Activated T-helper 1 cell treated with anti-CD3 and anti-CD28 coated beads, Interleukin-2, amount 50 U/mL, for 16 hours (primary cell): Measurements from ENCODE around the gene ATP1A3.
"Not testable (repeated sequence)": the region's sequence is repeated elsewhere in the genome, so short reads cannot be mapped to it uniquely, and the experiment has no call there.

Experiments used
- DNase-seq, 2 donors: peaks; one replicate each; pipeline ENCODE4 v3.0.0-alpha.2; 2020; ENCODE audit warnings: low read depth in 1 of 2, low spot score in 1 of 2

The ATP1A3 gene

DNA sequence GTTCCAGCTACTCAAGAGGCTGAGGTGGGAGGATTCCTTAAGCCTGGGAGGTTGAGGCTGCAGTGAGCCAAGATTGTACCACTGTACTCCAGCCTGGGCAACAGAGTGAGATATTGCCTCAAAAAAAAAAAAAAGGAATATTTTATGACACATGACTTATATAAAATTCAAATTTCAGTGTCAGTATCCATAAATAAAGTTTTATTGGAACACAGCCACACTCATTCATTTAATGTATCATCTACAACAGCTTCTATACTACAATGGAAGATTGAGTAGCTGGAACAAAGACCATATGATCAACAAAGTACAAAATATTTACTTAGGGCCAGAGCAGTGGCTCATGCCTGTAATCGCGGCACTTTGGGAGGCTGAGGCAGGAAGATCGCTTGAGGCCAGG is 18.7 kb upstream of the ATP1A3 start:
- not testable (repeated sequence) for DNase-seq

DNA sequence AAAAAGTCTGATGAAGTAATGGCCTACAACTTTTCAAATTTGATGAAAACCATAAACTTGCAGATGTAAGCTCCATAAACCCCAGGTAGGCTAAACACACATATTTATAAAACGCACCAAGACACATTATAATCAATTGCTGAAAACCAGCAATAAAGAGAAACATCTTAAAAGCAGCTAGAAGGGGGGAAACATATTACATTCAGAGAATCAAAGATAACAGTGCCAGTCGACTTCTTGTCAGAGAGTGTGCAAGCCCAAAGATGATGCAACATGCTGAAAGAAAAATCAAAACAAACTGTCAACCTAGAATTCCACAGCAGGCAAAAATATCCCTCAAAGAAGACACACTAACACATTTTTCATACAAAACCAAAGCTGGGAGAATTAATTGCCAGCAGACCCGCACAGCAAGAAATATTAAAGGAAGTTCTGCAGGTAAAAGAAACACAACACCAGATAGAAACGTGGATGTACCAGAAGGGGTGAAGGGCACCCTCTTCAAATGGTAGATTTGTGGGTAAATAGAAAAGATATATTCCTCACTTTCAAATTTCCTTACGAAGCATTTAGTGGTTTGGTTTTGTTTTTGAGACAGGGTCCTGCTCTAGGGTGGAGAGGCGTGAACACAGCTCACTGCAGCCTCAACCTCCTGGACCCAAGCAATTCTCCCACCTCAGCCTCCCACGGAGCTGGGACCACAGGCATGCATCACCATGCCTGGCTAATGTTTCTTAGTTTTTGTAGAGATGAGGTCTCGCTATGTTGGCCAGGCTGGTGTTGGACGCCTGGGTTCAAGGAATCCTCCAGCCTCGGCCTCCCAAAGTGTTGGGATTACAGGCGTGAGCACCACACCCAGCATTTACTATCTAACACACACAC is 16.5 kb upstream of the ATP1A3 start:
- DNase-seq = no peak

DNA sequence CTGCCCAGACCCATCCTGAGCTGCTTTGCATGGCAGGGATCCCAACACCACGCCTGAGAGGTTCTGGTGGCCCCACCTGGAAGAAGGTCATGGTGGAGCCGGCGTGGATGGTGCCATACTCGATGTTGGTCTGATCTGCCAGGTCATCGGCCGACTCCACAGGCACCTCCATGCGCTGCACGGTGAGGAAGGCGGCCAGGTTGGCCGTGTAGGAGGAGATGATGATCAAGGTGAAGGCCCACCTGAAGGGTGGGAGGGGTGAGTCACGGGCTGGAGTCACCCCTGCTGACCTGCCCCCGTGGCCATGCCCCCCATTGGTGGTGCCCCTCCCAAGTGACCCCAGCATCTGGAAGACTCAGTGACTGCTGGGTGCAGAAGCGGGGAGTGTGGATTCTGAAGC is 12.5 kb upstream of the ATP1A3 start:
- no peak for DNase-seq

DNA sequence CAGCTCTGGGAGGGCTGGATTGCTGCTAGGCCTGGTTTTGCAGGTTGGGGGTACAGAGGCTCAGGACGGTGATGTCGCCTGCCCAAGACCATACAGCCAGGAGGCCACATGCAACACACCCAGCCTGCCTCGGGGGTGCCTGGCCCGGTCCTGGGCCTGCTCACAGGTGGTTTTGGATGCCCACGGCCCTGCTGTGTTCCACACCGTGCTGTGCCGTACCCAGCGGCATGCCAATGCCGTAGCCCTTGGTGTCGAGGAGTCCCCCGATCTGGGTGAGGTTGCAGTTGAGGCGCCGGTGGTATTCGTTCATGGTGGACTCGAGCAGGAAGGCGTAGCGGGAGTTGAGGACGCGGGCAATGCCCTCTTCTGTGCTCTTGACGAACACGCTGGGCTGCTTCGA is 11.5 kb upstream of the ATP1A3 start:
- no peak for DNase-seq

DNA sequence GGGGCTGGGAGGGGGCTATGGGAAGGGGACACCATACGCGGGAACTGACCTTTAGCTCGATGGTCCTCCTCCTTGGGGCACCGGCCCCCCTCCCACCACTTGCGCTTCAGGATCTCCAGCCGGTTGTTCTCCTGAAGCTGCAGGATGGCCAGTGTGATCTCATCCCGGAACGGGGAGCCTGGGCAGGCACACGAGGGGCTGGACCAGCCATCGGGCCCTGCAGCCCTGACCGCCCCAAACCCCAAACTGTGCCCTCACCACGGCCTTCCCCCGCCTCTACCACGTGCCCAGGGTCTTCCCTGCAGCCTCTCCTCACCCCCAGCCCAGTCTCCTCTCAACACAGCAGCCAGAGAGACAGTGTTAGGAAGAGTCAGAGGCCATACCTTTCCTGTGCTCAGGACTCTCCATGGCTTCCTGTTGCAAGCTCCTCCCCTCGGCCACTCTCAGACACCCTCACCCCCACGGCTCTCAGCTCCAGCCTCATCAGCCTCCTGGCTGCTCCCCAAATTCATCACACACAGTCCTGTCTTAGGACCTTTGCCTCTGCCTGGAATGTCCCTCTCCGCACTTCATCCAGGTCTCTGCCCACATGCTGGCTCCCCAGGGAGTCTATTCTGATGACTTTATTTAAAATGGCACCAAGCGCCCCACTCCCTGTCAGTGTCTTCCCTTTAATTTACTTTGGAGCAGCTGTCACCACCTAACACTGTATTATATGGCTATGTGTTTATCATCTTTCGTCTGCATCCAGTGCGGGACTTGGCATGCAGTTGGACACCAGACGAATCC is 9.7 kb upstream of the ATP1A3 start:
- no peak for DNase-seq

DNA sequence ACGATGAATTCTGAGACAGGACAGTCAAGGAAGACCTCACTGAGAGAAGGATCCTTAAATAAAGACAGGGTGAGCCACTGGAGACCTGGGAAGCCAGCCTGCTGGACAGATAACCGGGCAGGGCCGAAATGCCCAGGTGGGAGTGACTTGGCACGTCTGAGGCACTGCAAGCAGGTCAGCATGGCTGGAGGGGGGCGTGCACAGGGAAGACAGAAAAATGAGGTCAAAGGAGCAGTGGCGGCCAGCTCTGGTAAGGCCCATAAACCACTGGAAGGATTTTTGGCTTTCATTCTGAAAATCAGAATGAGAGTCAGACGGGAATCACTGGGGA is 5.8 kb upstream of the ATP1A3 start:
- DNase-seq = no peak

DNA sequence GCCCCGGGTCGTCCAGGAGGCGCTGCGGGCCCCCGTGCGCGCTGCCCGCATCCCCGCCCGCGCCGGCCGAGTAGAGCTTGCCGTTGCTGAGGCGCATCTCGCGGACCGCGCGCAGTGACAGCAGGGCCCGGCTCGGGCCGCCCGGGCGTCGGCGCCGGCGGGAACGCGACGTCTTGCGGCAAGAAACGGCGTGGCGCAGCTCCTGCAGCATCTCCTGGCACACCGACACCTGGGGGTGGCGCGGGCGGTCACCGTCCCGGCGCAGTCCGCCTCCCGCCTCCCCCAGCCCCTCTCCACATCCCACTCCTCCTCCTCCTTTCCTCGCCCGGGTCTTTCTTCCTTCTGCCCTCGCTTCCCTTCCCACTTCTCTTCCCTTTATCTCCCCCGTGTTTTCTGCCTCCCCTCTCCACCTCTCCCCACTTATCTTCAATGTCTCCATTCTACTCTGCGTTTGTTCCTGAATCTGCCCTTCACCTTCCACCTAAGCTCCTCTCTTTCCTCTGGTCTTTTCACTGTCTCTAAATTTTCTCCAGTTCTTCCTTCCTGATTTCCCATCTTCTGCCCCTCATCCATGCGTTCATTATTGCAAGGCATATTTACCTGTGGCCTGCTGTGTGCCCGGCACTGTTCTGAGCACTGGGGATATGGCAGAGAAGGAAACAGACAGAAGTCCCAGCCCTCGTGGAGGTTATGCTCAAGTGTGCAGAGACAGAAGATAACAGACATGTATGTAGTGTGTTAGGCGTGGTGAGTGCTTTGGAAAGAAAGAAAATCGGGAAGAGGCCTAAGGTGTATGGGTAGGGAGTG is 5.2 kb upstream of the ATP1A3 start:
- DNase-seq = no peak

DNA sequence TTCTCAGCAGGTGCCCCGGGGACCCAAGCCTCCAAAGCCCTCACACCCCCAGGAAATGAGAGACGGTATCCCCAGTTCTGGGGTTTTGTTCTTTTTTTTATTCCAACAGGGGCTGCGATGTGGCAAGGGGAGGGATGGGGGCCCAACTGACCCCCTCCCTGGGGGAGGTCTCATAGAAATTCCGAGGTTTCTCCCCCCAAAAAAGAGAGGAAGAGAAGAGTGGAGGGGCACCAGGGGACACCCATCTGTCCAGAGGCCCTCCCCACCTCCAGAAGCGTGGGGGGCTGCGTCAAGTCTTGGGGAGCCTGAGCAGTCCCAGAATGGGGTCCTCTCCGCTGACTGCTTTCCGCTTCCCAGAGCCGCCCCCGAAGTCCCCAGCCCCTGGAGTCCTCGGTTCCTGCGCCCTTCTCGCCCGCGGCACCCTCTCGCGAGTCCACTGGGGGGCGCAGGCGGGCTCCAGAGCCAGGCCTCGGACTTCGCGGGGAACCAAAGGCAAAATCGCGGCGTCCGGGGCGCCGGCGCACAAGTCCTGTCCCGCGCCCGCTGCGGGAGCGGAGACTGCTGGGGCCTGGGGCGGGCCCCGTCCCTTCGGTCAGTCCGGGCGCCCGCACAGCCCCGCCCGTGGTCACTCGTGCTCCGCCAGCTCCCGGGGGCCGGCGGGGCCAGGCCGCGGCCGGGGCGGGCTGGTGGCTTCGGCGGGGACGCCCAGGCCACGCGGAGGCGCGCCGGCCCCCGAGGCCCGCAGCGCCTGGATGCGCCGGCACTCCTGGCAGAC is 4.4 kb upstream of the ATP1A3 start:
- no peak for DNase-seq

DNA sequence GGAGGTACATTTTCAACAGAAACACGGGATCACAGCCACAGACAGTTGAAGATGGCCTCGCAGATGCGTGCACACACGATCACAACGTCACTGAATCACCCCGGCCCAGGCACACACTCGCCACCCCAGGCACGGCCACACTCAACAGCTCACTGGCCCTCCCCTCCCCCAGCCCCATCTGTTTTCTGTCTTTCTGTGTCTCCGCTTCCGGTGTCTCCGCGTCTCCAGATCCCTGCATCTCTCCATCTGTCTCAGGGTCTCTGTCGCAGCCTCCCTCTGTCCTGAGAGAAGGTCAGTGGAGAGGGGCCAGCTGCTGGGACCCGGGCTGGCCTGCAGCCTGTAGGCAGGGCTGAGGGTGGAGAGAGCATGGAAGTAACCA is 3.8 kb upstream of the ATP1A3 start:
- DNase-seq = no peak

DNA sequence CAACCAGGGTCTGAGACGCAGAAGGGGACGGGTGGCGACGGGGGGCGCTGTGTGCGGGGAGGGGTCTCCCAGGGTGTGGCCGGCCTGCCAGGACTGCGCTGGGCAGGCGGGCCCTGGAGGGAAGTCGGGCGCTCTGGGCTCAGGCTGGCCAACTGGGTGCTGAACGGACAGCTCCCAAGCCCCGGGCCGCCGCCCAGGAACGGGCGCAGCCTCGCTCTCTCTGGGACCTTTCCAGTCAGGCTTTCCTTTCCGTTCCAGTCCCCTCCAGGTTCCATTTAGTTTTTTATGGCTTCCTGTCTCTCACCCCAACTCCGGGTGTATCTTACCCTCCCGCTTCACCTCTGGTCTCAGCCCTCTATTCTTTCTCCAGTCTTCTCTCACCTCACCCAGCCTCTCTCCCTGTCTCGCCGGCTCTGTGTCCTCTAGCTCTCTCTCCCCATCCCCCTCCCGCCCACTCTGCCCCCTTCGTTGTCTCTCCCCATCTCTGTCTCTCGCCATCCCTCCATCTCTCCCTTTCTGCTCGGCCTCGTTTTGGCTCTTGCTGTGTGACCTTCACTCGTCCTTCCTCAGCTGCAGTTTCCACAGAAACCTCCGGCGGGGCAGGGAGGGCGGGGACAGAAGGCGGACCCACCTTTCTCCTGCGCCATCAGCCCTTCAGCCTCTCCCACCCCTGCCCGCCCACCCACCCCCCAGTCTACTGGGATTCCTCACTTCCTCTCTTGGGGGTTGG is 3.3 kb upstream of the ATP1A3 start:
- no peak for DNase-seq

DNA sequence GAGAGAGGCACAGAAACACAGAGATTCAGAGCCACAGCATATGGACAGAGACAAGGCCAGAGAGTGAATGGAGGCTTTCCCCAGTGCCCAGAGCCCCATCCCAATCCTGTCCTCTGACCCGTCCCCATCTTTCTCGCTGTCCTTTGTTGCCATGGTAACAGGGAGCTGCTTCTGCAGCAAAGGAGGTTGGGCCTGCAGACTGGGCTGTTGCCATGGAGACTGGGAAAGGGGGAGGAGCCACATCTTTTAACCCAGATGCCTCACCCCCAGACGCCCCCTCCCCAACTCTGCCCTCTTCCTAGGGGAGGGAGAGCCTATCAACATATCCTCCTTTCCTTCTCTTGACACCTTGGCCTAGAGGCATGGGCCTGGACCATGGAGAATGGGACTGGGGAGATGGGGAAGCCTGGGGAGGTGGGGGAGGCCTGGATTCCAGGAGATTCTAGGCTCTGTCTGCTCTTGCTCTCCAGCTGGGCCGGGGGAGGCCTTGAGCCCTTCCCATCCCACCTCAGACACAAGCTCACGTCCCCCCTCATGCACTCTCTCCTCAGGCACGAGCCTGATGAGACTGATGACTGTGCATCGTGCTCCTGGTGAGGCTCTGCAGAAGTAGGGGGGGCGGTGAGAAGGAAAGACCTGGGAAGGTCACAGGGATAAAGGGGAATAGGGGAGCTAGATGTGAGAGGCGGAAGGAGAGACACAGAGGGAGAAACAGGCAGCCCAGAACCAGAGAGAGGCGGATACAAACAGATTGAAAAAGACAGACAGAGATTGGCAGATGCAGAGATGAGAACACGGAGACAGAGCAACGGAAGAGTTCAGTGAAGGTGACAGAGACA is 2.1 kb upstream of the ATP1A3 start:
- no peak for DNase-seq

DNA sequence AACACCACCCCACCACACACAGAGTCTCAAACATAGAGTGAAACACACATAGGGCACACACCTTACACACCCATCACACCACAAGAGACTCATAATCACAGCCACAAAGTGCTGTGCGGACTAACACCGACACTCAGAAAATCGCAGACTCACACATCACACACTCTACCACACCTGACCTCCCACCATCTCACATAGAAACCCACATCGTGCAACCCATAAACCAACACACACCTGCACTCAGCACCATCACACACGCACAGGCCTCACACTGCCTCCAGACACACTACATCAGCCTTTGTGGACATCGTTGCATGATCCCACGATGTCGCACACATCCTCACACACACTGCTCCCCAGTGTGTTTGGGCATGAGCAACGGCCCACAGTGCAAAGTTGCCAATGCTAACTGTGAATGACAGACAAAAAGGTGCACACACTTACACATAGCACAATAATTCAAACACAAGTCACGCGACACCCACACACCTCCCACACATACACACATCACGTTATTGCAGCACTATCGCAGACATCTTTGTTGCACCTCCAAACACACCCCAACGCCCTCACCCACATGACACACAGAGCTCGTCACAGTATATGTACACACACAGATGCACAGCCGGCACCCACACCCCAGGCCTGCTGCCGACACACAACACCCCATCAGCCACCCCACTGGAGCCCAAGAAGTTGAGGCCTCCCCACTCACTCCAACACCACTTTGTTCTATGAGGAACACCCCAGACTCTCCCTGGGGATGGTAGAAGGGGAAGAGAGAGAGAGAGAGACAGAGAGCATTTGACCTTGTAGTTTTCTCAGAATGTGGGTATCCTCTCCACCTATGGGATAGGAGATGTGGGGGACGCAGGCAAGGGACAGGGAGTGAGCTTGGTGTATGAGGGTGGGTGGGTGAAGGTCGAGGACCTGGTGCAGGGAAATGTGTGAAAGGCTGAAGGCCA is 1.2 kb upstream of the ATP1A3 start:
- no peak for DNase-seq

DNA sequence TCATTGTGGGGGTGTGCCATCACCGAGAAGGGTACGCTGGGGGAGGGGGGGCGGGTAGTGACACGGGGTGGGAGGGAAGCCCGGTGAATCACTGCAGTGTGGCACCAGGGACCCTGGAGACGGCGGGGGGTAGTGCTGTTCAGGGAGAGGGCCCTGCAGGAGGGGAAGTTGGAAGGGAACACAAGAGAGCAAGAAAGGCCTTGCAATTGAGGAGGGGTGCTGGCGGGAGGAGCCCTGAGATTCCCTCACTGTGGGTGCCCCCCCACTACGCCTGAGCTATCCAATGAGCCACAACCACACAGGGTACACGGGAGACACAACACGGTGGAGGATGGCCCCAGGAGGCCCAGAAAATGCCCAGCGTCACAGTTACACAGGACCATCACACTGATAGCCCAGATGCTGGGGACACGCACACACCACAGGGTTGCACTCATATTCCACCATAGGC is 516 bp upstream of the ATP1A3 start:
- no peak for DNase-seq

DNA sequence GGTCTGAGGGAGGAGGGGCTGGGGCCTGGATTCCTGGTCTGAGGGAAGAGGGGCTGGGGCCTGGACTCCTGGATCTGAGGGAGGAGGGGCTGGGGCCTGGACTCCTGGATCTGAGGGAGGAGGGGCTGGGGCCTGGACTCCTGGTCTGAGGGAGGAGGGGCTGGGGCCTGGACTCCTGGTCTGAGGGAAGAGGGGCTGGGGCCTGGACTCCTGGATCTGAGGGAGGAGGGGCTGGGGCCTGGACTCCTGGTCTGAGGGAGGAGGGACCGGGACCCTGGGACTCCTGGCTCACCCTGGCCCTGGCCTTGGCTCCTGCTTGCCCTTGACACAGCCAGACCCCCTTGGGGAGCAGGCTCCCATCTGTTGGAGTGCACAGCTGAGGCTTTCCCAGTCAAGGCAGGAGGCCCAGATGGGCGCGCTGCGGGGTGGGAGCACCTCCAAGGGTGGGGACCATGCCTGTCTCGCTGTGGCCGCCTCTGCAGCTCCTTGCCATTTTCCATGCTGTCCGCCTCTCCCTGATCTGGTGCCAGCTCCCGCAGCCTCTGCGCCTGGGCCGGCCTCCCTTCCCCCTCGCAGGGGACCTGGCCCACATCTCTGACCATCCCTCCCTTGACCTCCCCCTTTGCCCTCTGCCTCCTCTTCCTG is 2.0 kb downstream of the ATP1A3 start:
- not testable (repeated sequence) for DNase-seq

DNA sequence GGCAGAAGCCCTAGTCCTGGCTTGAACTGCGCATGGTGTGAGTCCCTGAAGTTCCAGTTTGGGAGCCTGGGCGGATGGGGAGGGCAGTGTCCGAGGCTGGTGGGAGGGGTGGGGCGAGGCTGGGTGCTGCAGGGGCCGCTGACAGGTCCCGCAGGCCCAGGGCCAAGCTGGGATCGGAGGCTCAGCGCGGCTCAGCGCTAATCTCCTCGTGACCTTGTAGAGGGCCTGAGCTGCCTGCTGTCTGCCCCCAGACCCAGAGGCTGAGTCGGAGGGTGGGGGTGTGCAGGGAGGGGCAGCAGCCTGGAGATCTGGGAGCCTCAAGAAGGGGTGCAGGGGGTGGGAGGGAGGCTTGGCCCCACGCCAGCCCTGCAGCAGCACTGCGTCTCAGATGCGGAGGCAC is 3.0 kb downstream of the ATP1A3 start:
- no peak for DNase-seq

DNA sequence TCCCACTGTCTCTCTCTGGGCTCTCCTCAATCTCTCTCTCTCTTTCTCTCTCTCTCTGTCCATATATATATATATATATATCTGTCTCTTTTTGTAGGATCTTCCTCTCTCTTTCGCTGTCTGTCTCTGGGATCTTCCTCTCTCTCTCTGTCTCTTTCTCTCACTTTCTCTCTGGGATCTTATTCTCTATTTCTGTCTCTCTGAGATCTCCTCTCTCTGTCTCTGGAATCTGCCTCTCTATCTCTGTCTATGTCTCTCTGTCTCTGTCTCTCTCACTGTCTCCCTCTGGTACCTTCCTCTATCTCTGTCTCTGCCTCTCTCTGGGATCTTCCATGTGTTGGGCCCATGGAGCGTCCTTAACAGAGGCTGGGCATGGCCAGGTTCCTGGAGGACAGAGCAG is 3.4 kb downstream of the ATP1A3 start:
- no peak for DNase-seq

DNA sequence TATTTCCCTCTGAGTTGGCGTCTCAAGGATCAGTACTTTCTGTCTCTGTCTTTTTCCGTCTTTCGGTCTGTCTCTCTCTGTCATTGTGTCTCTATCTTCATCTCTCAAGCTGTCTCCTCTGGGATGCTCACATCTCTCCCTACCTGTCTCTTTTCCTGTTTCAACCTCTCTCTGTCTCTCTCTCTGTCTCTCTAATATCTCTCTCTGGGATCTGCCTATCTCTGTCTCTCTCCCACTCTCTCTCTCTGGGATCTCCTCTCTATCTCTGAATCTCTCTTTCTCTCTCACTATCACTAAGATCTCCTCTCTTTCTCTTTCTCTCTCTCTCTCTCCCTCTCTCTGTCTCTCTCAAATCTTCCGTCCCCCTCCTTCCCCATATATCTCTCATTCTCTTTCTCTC is 4.0 kb downstream of the ATP1A3 start:
- DNase-seq = no peak

DNA sequence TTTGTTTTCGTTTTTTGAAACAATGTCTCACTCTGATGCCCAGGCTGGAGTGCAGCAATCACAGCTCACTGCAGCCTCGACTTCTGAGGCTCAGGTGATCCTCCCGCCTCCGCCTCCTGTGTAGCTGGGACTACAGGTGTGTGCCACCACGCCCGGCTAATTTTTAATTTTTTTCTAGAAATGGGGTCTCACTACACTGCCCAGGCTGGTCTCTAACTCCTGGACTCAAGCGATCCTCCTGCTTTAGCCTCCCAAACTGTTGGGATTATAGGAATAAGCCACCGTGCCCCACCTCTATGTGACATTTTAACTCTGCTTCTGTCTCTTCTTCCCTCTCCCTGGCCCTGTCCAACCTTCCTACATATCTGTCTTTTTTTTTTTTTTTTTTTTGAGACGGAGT is 5.1 kb downstream of the ATP1A3 start:
- no peak for DNase-seq
